GM19035 (cell line): ENCODE results near the gene KCTD10.

Source experiments
- ATAC-seq: cut with Tn5 transposase; IDR thresholded peaks from one replicate; pipeline ENCODE4 v1.9.1; 2021; ENCODE audit not compliant: unreplicated experiment

KCTD10 gene

GRCh38 chr12:109495012-109495411 is 17.9 kb upstream of the KCTD10 start:
- no peak for ATAC-seq

- ATAC-seq, result no peak
Measured at GRCh38 chr12:109494348-109494881, 17.3 kb upstream of the KCTD10 start.

- no peak for ATAC-seq
Measured at GRCh38 chr12:109493938-109494337, 16.8 kb upstream of the KCTD10 start.

- no peak for ATAC-seq
Measured at GRCh38 chr12:109493090-109493489, 16.0 kb upstream of the KCTD10 start.

- ATAC-seq, result no peak
Measured at GRCh38 chr12:109492371-109492770, 15.3 kb upstream of the KCTD10 start.

GRCh38 chr12:109491671-109492070 is 14.6 kb upstream of the KCTD10 start:
- no peak for ATAC-seq

- no peak for ATAC-seq
Measured at GRCh38 chr12:109489955-109490565, 13.0 kb upstream of the KCTD10 start.

- ATAC-seq, result no peak
Measured at GRCh38 chr12:109489016-109489954, 12.2 kb upstream of the KCTD10 start.

GRCh38 chr12:109488051-109488665 is 11.1 kb upstream of the KCTD10 start:
- no peak for ATAC-seq

GRCh38 chr12:109487181-109488050 is 10.3 kb upstream of the KCTD10 start:
- ATAC-seq, result no peak

GRCh38 chr12:109485201-109485600 is 8.1 kb upstream of the KCTD10 start:
- ATAC-seq, result no peak

GRCh38 chr12:109483346-109483745 is 6.2 kb upstream of the KCTD10 start:
- ATAC-seq, result no peak

GRCh38 chr12:109482894-109483293 is 5.8 kb upstream of the KCTD10 start:
- no peak for ATAC-seq

- no peak for ATAC-seq
Measured at GRCh38 chr12:109482491-109482890, 5.4 kb upstream of the KCTD10 start.

GRCh38 chr12:109481863-109482262 is 4.8 kb upstream of the KCTD10 start:
- ATAC-seq, result no peak

- no peak for ATAC-seq
Measured at GRCh38 chr12:109480356-109480755, 3.3 kb upstream of the KCTD10 start.

GRCh38 chr12:109479761-109480160 is 2.7 kb upstream of the KCTD10 start:
- no peak for ATAC-seq

- ATAC-seq, result no peak
Measured at GRCh38 chr12:109477963-109478315, 839 bp upstream of the KCTD10 start.

- no peak for ATAC-seq
Measured at GRCh38 chr12:109476807-109477184, 304 bp downstream of the KCTD10 start.

- ATAC-seq, result no peak
Measured at GRCh38 chr12:109475993-109476806, 900 bp downstream of the KCTD10 start.
